ENCODE measurements around the gene C22orf31.

- TF ChIP-seq POLR2A (IDR thresholded peaks at IDR 0.05; ENCODE audit: low read depth, low read length) = no peak
- no peak for TF ChIP-seq POLR2AphosphoS5 (IDR thresholded peaks at IDR 0.05; ENCODE audit: low read depth, low read length)
- no peak for TF ChIP-seq TAF1 (IDR thresholded peaks at IDR 0.05; ENCODE audit: low read depth, low read length)
- no peak for TF ChIP-seq SPI1 (IDR thresholded peaks at IDR 0.05; ENCODE audit: low read depth, low read length)
Measured at GRCh38 chr22:29072193-29072978, 10.8 kb upstream of the C22orf31 start.

Measured in GM12891 (cell line).